Measurements from ENCODE around the gene ALPK1.

DNA sequence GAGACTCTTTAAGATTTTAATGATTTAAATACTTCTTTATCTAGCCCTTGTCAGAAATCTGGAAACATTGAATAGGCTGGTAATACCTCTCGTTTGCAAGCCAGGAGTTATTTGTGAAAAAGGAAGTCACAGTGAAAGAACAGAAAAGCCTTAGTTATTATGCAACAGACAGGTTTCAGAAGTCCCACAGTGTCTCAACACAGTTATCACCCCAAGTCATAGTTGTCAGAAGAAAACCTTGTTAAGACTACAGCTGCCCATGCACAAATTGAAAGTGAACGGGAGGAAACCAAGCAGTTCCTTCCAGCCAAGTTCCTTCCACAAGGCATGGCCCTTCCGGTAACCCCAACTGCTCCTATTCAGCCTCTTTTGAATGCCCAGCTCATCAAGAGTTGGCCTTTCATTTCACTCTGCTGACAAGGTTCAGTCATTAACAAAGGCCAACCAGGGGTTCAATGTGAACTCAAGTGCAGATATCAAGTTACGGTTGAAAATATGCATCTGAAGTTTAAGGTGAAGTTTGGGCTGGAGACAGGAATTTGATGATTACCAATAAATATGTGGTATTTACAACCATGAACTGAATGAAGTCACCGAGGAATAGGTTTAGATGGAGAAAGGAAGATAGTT lies 15.6 kb downstream of the ALPK1 start:
- TF ChIP-seq, protein P1, sequence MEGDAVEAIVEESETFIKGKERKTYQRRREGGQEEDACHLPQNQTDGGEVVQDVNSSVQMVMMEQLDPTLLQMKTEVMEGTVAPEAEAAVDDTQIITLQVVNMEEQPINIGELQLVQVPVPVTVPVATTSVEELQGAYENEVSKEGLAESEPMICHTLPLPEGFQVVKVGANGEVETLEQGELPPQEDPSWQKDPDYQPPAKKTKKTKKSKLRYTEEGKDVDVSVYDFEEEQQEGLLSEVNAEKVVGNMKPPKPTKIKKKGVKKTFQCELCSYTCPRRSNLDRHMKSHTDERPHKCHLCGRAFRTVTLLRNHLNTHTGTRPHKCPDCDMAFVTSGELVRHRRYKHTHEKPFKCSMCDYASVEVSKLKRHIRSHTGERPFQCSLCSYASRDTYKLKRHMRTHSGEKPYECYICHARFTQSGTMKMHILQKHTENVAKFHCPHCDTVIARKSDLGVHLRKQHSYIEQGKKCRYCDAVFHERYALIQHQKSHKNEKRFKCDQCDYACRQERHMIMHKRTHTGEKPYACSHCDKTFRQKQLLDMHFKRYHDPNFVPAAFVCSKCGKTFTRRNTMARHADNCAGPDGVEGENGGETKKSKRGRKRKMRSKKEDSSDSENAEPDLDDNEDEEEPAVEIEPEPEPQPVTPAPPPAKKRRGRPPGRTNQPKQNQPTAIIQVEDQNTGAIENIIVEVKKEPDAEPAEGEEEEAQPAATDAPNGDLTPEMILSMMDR (IDR thresholded peaks at IDR 0.05): no peak
- TF ChIP-seq ZBTB33 (IDR thresholded peaks at IDR 0.05; ENCODE audit: borderline replicate concordance, low read depth): no peak
- TF ChIP-seq GABPA (IDR thresholded peaks at IDR 0.05; ENCODE audit: low read depth): no peak
- no peak for TF ChIP-seq POLR2AphosphoS5 (IDR thresholded peaks at IDR 0.05; ENCODE audit: low read depth, low read length)
- TF ChIP-seq, protein P2, sequence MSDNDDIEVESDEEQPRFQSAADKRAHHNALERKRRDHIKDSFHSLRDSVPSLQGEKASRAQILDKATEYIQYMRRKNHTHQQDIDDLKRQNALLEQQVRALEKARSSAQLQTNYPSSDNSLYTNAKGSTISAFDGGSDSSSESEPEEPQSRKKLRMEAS (IDR thresholded peaks at IDR 0.05; ENCODE audit: low read depth): no peak
- TF ChIP-seq SIN3A (IDR thresholded peaks at IDR 0.05; ENCODE audit: borderline replicate concordance, low read depth, low read length): no peak
- no peak for TF ChIP-seq USF1 (IDR thresholded peaks at IDR 0.05; ENCODE audit: borderline replicate concordance, low read depth)
